GM18505 (cell line): ENCODE results near the gene SH3D19.
A peak's percentile ranks its signal among the peaks of the same experiment; 100 is the strongest.

Source experiments
- ATAC-seq: cut with Tn5 transposase; IDR thresholded peaks from one replicate; pipeline ENCODE4 v1.9.1; 2021; ENCODE audit not compliant: unreplicated experiment
- POLR2A ChIP-seq: IDR thresholded peaks from 4 replicates; pipeline ENCODE4 v1.6.1; 2011; ENCODE audit warnings: borderline replicate concordance; ENCODE audit not compliant: insufficient read depth, insufficient read length; ENCODE audit errors: extremely low read depth

Gene SH3D19

GRCh38 chr4:151325111-151325948, at the start of gene SH3D19:
SH3D19 (minus strand) TSS chr4:151325605; CDS start chr4:151325352, 253 bp downstream.
- no peak for TF ChIP-seq POLR2A

GRCh38 chr4:151362404-151363164, 37.2 kb upstream of the SH3D19 start:
- ATAC-seq: peak; percentile 99
- TF ChIP-seq POLR2A: no peak

More at GRCh38 chr4:151325111-151325948, at the start of gene SH3D19:
- no peak for ATAC-seq

GRCh38 chr4:151361966-151362365, 36.6 kb upstream of the SH3D19 start:
- no peak for TF ChIP-seq POLR2A
- ATAC-seq: no peak

GRCh38 chr4:151361126-151361525, 35.7 kb upstream of the SH3D19 start:
- ATAC-seq: no peak
- TF ChIP-seq POLR2A: no peak

GRCh38 chr4:151359576-151359975, 34.2 kb upstream of the SH3D19 start:
- no peak for ATAC-seq
- no peak for TF ChIP-seq POLR2A

GRCh38 chr4:151358266-151358665, 32.9 kb upstream of the SH3D19 start:
- no peak for ATAC-seq
- no peak for TF ChIP-seq POLR2A

GRCh38 chr4:151356510-151356909, 31.1 kb upstream of the SH3D19 start:
- TF ChIP-seq POLR2A: no peak
- no peak for ATAC-seq

GRCh38 chr4:151355155-151355554, 29.8 kb upstream of the SH3D19 start:
- TF ChIP-seq POLR2A: no peak
- ATAC-seq: no peak

- no peak for ATAC-seq
- TF ChIP-seq POLR2A: no peak
Measured at GRCh38 chr4:151347490-151348235, 22.3 kb upstream of the SH3D19 start.

- ATAC-seq: no peak
- no peak for TF ChIP-seq POLR2A
Measured at GRCh38 chr4:151344948-151345347, 19.5 kb upstream of the SH3D19 start.

- TF ChIP-seq POLR2A: no peak
Measured at GRCh38 chr4:151340751-151341385, 15.5 kb upstream of the SH3D19 start.

GRCh38 chr4:151339467-151339866, 14.1 kb upstream of the SH3D19 start:
- TF ChIP-seq POLR2A: no peak
- ATAC-seq: no peak

More at GRCh38 chr4:151340751-151341385, 15.5 kb upstream of the SH3D19 start:
- ATAC-seq: no peak

GRCh38 chr4:151331276-151332042, 6.1 kb upstream of the SH3D19 start:
- TF ChIP-seq POLR2A: no peak
- no peak for ATAC-seq
